Body of pancreas (tissue), 4 donors: ENCODE measurements around the gene ACCS. TPM values are rescaled to one million over a fixed set of nuclear protein-coding genes. Genes with fewer than 3 reads are reported as not detected.
A peak's percentile ranks its signal among the peaks of the same experiment; 100 is the strongest.

ENCODE experiments used
- ATAC-seq: fragments of 150-250 bp; one replicate; pipeline ENCODE4 v1.9.1; 2016
- DNase-seq, 4 donors: peaks; one replicate each; pipeline ENCODE4 v3.0.0-alpha.2; 2019
- H3K27ac ChIP-seq, 4 donors: fragments of 200-600 bp; sonication (generic); 1 replicate in 3 of 4; 2 replicates in 1 of 4; pipeline versions ENCODE4 v1.5.1 to v1.6.1; 2016 to 2019; ENCODE audit warnings: mild to moderate bottlenecking in 1 of 4, mixed read lengths in 1 of 4, moderate library complexity in 1 of 4
- H3K27me3 ChIP-seq, 2 donors: fragments of 200-600 bp; sonication (generic); one replicate each; pipeline ENCODE4 v1.6.0; 2016; ENCODE audit warnings: mild to moderate bottlenecking in 1 of 2
- H3K36me3 ChIP-seq, 2 donors: fragments of 200-600 bp; sonication (generic); replicated peaks in 1 of 2; 2 replicates each; pipeline ENCODE4 v1.5.1; 2016; ENCODE audit warnings: low read depth in 2 of 2; ENCODE audit not compliant: insufficient read depth in 1 of 2
- H3K4me1 ChIP-seq: fragments of 200-600 bp; sonication (generic); one replicate; pipeline ENCODE4 v1.6.0; 2016
- H3K4me3 ChIP-seq, 2 donors: fragments of 200-600 bp; sonication (generic); 1 replicate in 1 of 2; 2 replicates in 1 of 2; pipeline ENCODE4 v1.5.1; 2016 to 2019
- H3K9me3 ChIP-seq, 3 donors: fragments of 200-600 bp; sonication (generic); 1 replicate in 2 of 3; 2 replicates in 1 of 3; pipeline ENCODE4 v1.5.1; 2016
- CTCF ChIP-seq, 7 experiments: fragments of 450-650 bp in 4 of 7; fragments of 200-600 bp in 3 of 7; sonication (generic) in 3 of 7; IDR thresholded peaks; one replicate each; pipeline ENCODE4 v1.5.1; 2016 to 2019; ENCODE audit warnings: antibody characterized with exemption in 7 of 7
- POLR2A ChIP-seq, 3 donors: fragments of 450-650 bp; IDR thresholded peaks; one replicate each; pipeline ENCODE4 v1.6.1; 2016; ENCODE audit warnings: antibody characterized with exemption in 3 of 3, mild to moderate bottlenecking in 2 of 3
- WGBS, 2 donors: methylation state at CpG; one replicate each; pipeline ENCODE4 v1.1.5; 2017; 5-methylcytosine and 5-hydroxymethylcytosine counted together
- intact Hi-C: fragments of 100-400 bp; cut with DNase I; formaldehyde crosslinking; loops from one replicate; pipeline ENCODE4 v1.15.1; 2023
- total RNA-seq, 2 donors: library from RNA; depleted of rRNA; stranded (reverse); fragments of >200 nt; gene quantifications; one replicate each; pipeline ENCODE4 v1.1.0, GENCODE V29; 2016

Gene ACCS
- total RNA-seq, 2 donors from 2014 or later: 14.3 to 64.9 TPM

GRCh38 chr11:44110231-44110679 lies 44.2 kb downstream of the ACCS start:
- DNase-seq (peak; percentile 43 to 65 (median 52)), ATAC-seq (no peak)
- no peaks in the 10 kb centered on the region for H3K27me3 ChIP-seq
- no peak overlapping the region for H3K27ac ChIP-seq
- no peak overlapping the region for H3K4me3 ChIP-seq
- peaks cover 0 to 27% of the 10 kb centered on the region in 2 donors for H3K36me3 ChIP-seq
- H3K4me1 ChIP-seq: peaks cover 5% of the 10 kb centered on the region
- no peaks in the 10 kb centered on the region for H3K9me3 ChIP-seq
- peak; percentile 21 to 60 (median 49) for TF ChIP-seq CTCF (IDR thresholded peaks at IDR 0.05)
- TF ChIP-seq POLR2A (IDR thresholded peaks at IDR 0.05): no peak
- 7 to 15% methylated on average over 4 of the region's 4 CpGs for WGBS, 2 donors
- intact Hi-C loops: loop anchor here (10.0 kb wide), 1 partner anchor 425 kb away; no protein-coding TSS in a partner anchor

GRCh38 chr11:44112091-44112821 lies 46.2 kb downstream of the ACCS start:
- intact Hi-C loops: loop anchor here (10.0 kb wide), 1 partner anchor 423 kb away; no protein-coding TSS in a partner anchor
- DNase-seq: peak in 3 of 4 donors; percentile 19 to 41 (median 20)

GRCh38 chr11:44113018-44113417 lies 46.9 kb downstream of the ACCS start:
- ATAC-seq (no peak), DNase-seq (no peak)
- Histone ChIP-seq H3K4me3 (no peak overlapping the region), H3K4me1 (peaks cover 5% of the 10 kb centered on the region), H3K9me3 (no peaks in the 10 kb centered on the region), H3K36me3 (peaks cover 0 to 27% of the 10 kb centered on the region in 2 donors), H3K27me3 (no peaks in the 10 kb centered on the region), H3K27ac (no peak overlapping the region)
- intact Hi-C loops: loop anchor here (10.0 kb wide), 1 partner anchor 422 kb away; no protein-coding TSS in a partner anchor
- WGBS, 2 donors: 80 to 81% methylated on average over 3 of the region's 3 CpGs
- TF ChIP-seq CTCF (IDR thresholded peaks at IDR 0.05) (no peak), POLR2A (IDR thresholded peaks at IDR 0.05) (no peak)

More at GRCh38 chr11:44112091-44112821, 46.2 kb downstream of the ACCS start:
- no peaks in the 10 kb centered on the region for H3K27me3 ChIP-seq
- ATAC-seq: no peak
- no peaks in the 10 kb centered on the region for H3K9me3 ChIP-seq
- H3K4me3 ChIP-seq: no peak overlapping the region
- H3K4me1 ChIP-seq: peaks cover 5% of the 10 kb centered on the region
- H3K27ac ChIP-seq: no peak overlapping the region
- peaks cover 0 to 30% of the 10 kb centered on the region in 2 donors for H3K36me3 ChIP-seq
- WGBS, 2 donors: 75 to 81% methylated on average over 7 of the region's 7 CpGs
- TF ChIP-seq CTCF (IDR thresholded peaks at IDR 0.05): no peak
- TF ChIP-seq POLR2A (IDR thresholded peaks at IDR 0.05): no peak

- ATAC-seq (no peak), DNase-seq (no peak)
- Histone ChIP-seq H3K27ac (no peak overlapping the region), H3K4me1 (peaks cover 5% of the 10 kb centered on the region), H3K27me3 (no peaks in the 10 kb centered on the region), H3K4me3 (no peak overlapping the region), H3K9me3 (no peaks in the 10 kb centered on the region), H3K36me3 (peaks cover 0 to 26% of the 10 kb centered on the region in 2 donors)
- intact Hi-C loops: loop anchor here (10.0 kb wide), 1 partner anchor 421 kb away; no protein-coding TSS in a partner anchor
- TF ChIP-seq POLR2A (IDR thresholded peaks at IDR 0.05): no peak
- no peak for TF ChIP-seq CTCF (IDR thresholded peaks at IDR 0.05)
- WGBS, 2 donors: 94% methylated on average over 3 of the region's 3 CpGs
Observed at GRCh38 chr11:44113572-44113971, 47.5 kb downstream of the ACCS start.
